Smooth muscle cell of the umbilical artery (primary cell): ENCODE measurements around the gene ACTL6A. TPM values are rescaled to one million over a fixed set of nuclear protein-coding genes. Genes with fewer than 3 reads are reported as not detected.

Experiments used
- total RNA-seq: library from RNA; depleted of rRNA; stranded (reverse); fragments of >200 nt; gene quantifications from 2 replicates; pipeline ENCODE4 v1.2.3, GENCODE V29; 2014

ACTL6A gene
- total RNA-seq = 42.8 and 57.3 TPM in 2 replicates

GRCh38 chr3:179562591-179563270 lies at the start of gene ACTL6A:
Gene ACTL6A (plus strand): TSS chr3:179562926. CDS start chr3:179563093, 167 bp downstream.

GRCh38 chr3:179604321-179605078 lies 41.8 kb downstream of the ACTL6A start, which contains the start of the genes MRPL47 and NDUFB5:
Gene MRPL47 (minus strand): TSS chr3:179604638. CDS start chr3:179604624, 14 bp downstream.
Gene NDUFB5 (plus strand): TSS chr3:179604794. CDS start chr3:179604816, 22 bp downstream.

Other genes starting within 250 kb of the ACTL6A start
- gene ZNF639, start 239.9 kb upstream of the ACTL6A start, total RNA-seq = 49.9 and 59.6 TPM in 2 replicates
- 50.8 and 86.2 TPM in 2 replicates for gene MFN1, start 215.2 kb upstream of the ACTL6A start, total RNA-seq
- gene GNB4, start 111.5 kb upstream of the ACTL6A start, total RNA-seq = 69.8 and 90.7 TPM in 2 replicates
- gene MRPL47, start 41.7 kb downstream of the ACTL6A start, total RNA-seq = 29.1 and 30.5 TPM in 2 replicates
- gene NDUFB5, start 41.9 kb downstream of the ACTL6A start, total RNA-seq = 81.2 and 147 TPM in 2 replicates
- gene USP13, start 90.1 kb downstream of the ACTL6A start, total RNA-seq = 9.8 and 16.1 TPM in 2 replicates